ENCODE results near the gene CFAP61.

The CFAP61 gene

GRCh38 chr20:20012541-20012940 lies 39.8 kb upstream of the CFAP61 start:
- H3K4me3 ChIP-seq (ENCODE audit: low read length), result no peak overlapping the region
- no peak for DNase-seq (ENCODE audit: low read depth)
- TF ChIP-seq CTCF (conservative IDR thresholded peaks at IDR 0.05; ENCODE audit: low read length), result no peak

GRCh38 chr20:20014659-20015058 lies 37.7 kb upstream of the CFAP61 start:
- no peak for DNase-seq (ENCODE audit: low read depth)
- no peak overlapping the region for H3K4me3 ChIP-seq (ENCODE audit: low read length)
- TF ChIP-seq CTCF (conservative IDR thresholded peaks at IDR 0.05; ENCODE audit: low read length), result no peak

- peak; percentile 91 for DNase-seq (ENCODE audit: low read depth)
- H3K4me3 ChIP-seq (ENCODE audit: low read length), result peak within 1 kb of the TSS; percentile 88
- TF ChIP-seq CTCF (conservative IDR thresholded peaks at IDR 0.05; ENCODE audit: low read length), result peak; percentile 72
These were observed 35.1 kb upstream of the CFAP61 start, which contains the start of gene NAA20 for GRCh38 chr20:20017001-20017843. NAA20 (plus strand) TSS chr20:20017362; CDS start chr20:20017397, 35 bp downstream.

GRCh38 chr20:20017844-20018185 lies 34.5 kb upstream of the CFAP61 start:
- DNase-seq (ENCODE audit: low read depth), result no peak
- H3K4me3 ChIP-seq (ENCODE audit: low read length), result peak overlapping the region; percentile 88
- no peak for TF ChIP-seq CTCF (conservative IDR thresholded peaks at IDR 0.05; ENCODE audit: low read length)

GRCh38 chr20:20018366-20018765 lies 34.0 kb upstream of the CFAP61 start:
- no peak for DNase-seq (ENCODE audit: low read depth)
- peak overlapping the region; percentile 88 for H3K4me3 ChIP-seq (ENCODE audit: low read length)
- TF ChIP-seq CTCF (conservative IDR thresholded peaks at IDR 0.05; ENCODE audit: low read length), result no peak

GRCh38 chr20:20019123-20019522 lies 33.2 kb upstream of the CFAP61 start:
- H3K4me3 ChIP-seq (ENCODE audit: low read length), result no peak overlapping the region
- no peak for TF ChIP-seq CTCF (conservative IDR thresholded peaks at IDR 0.05; ENCODE audit: low read length)
- no peak for DNase-seq (ENCODE audit: low read depth)

GRCh38 chr20:20020908-20021307 lies 31.4 kb upstream of the CFAP61 start:
- H3K4me3 ChIP-seq (ENCODE audit: low read length), result no peak overlapping the region
- no peak for DNase-seq (ENCODE audit: low read depth)

More at GRCh38 chr20:20020908-20021307, 31.4 kb upstream of the CFAP61 start:
- TF ChIP-seq CTCF (conservative IDR thresholded peaks at IDR 0.05; ENCODE audit: low read length), result no peak

Measured in AG10803 (cell line).